Body of pancreas (tissue), 4 donors: ENCODE results near the gene TUBGCP2.

Experiments used
- CTCF ChIP-seq, 7 experiments: fragments of 450-650 bp in 4 of 7; fragments of 200-600 bp in 3 of 7; sonication (generic) in 3 of 7; IDR thresholded peaks; one replicate each; pipeline ENCODE4 v1.5.1; 2016 to 2019; ENCODE audit warnings: antibody characterized with exemption in 7 of 7
- POLR2A ChIP-seq, 3 donors: fragments of 450-650 bp; IDR thresholded peaks; one replicate each; pipeline ENCODE4 v1.6.1; 2016; ENCODE audit warnings: antibody characterized with exemption in 3 of 3, mild to moderate bottlenecking in 2 of 3

DNA sequence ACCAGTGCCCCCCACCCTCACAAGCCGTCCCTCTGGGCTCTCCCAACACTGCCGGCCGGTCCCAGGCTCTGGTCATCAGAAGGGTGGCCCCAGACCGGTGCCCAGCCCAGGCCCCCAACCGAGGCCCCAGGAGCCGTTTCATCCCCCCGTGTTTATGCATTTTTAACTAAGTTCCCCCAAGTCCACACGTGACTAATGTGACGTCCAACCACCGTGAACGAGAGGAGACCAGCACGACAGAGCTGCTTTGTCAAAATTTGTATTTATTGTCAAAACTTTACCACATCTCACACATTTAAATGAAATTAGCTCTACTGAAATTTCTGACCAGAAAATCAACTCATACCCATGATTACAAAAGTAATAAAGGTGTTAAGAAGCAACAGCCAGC lies 62.4 kb downstream of the TUBGCP2 start:
- TF ChIP-seq CTCF (IDR thresholded peaks at IDR 0.05) (no peak), POLR2A (IDR thresholded peaks at IDR 0.05) (no peak)
